Measurements from ENCODE around the gene ZBTB5.

The ZBTB5 gene

DNA sequence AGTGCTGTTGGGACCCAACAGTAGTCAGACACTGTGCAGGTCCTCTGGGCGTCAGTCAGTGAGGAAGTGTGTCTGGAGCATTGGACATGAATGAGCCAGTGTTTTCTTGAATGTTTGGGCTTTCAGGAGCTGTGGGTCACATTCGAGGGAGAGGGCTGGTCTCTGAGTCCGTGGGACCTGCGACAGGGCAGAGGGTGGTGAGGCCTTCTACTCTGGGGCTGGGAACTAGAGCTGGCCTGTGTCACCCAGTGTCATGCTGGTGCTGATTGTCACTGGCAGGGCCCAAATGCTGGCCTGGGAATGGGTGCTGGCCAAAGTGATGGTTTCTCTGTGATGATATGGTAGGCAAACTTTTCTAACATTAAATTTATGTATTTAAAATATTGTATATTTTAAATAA lies 30.8 kb upstream of the ZBTB5 start:
- no peaks in the 10 kb centered on the region for H3K27me3 ChIP-seq (ENCODE audit: insufficient read depth, low read length, poor library complexity, severe bottlenecking)
- H3K4me1 ChIP-seq (ENCODE audit: insufficient read depth, low read length, poor library complexity, severe bottlenecking): no peaks in the 10 kb centered on the region
- H3K4me2 ChIP-seq (ENCODE audit: low read depth, low read length, poor library complexity, severe bottlenecking): no peak overlapping the region
- H3K9me2 ChIP-seq (replicated peaks; ENCODE audit: low read depth, low read length): no peaks in the 10 kb centered on the region
- no peaks in the 10 kb centered on the region for H3F3A ChIP-seq (ENCODE audit: low read depth)
- H3K79me2 ChIP-seq (ENCODE audit: insufficient read depth, low read length): no peaks in the 10 kb centered on the region; the same call in 1 of the 2 replicates
- no peaks in the 10 kb centered on the region for H4K20me1 ChIP-seq (ENCODE audit: insufficient read depth, low read length, poor library complexity, severe bottlenecking)
- no peak overlapping the region for H3K9ac ChIP-seq (ENCODE audit: low read depth, low read length, poor library complexity, severe bottlenecking)
- no peak overlapping the region for H2AFZ ChIP-seq (ENCODE audit: low read length)
- no peak overlapping the region for H3K4me3 ChIP-seq (ENCODE audit: low read length, poor library complexity, severe bottlenecking)
- TF ChIP-seq, protein P1, sequence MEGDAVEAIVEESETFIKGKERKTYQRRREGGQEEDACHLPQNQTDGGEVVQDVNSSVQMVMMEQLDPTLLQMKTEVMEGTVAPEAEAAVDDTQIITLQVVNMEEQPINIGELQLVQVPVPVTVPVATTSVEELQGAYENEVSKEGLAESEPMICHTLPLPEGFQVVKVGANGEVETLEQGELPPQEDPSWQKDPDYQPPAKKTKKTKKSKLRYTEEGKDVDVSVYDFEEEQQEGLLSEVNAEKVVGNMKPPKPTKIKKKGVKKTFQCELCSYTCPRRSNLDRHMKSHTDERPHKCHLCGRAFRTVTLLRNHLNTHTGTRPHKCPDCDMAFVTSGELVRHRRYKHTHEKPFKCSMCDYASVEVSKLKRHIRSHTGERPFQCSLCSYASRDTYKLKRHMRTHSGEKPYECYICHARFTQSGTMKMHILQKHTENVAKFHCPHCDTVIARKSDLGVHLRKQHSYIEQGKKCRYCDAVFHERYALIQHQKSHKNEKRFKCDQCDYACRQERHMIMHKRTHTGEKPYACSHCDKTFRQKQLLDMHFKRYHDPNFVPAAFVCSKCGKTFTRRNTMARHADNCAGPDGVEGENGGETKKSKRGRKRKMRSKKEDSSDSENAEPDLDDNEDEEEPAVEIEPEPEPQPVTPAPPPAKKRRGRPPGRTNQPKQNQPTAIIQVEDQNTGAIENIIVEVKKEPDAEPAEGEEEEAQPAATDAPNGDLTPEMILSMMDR (conservative IDR thresholded peaks at IDR 0.05; ENCODE audit: low read length): no peak
- no peak for TF ChIP-seq EZH2phosphoT487 (IDR thresholded peaks at IDR 0.05; ENCODE audit: borderline replicate concordance)
- peaks cover 73% of the 10 kb centered on the region; the same call in 1 of the 2 replicates for H3K36me3 ChIP-seq (ENCODE audit: insufficient read depth, low read length)
- no peaks in the 10 kb centered on the region for H3K9me3 ChIP-seq (ENCODE audit: insufficient read depth, low read depth, low read length)

DNA sequence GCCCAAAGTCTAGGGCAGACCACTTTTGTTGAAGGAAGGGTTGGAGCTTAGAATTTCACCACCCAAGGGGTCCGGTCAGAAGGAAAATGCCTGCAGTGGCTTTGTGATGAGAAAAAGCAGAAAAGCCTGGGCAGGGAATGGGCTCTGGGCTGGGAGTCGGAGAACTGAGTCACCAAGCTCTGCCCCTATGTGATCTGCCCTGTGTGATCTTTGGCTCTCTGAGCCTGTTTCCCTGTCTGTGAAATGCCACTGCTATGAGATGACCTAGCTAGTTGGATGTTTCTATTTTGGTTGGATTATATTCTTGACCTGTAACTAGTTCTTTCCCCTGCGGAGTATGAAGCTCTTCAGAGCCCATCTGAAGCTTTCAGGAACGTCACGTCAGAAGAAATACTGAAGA lies 30.3 kb upstream of the ZBTB5 start:
- H3K79me2 ChIP-seq (ENCODE audit: insufficient read depth, low read length): no peaks in the 10 kb centered on the region; the same call in 1 of the 2 replicates
- H3K9me2 ChIP-seq (replicated peaks; ENCODE audit: low read depth, low read length): no peaks in the 10 kb centered on the region
- H2AFZ ChIP-seq (ENCODE audit: low read length): no peak overlapping the region
- no peak overlapping the region for H3K9ac ChIP-seq (ENCODE audit: low read depth, low read length, poor library complexity, severe bottlenecking)
- no peaks in the 10 kb centered on the region for H3K9me3 ChIP-seq (ENCODE audit: insufficient read depth, low read depth, low read length)
- H3K36me3 ChIP-seq (ENCODE audit: insufficient read depth, low read length): peaks cover 69% of the 10 kb centered on the region; the same call in 1 of the 2 replicates
- H3F3A ChIP-seq (ENCODE audit: low read depth): no peaks in the 10 kb centered on the region
- H3K4me1 ChIP-seq (ENCODE audit: insufficient read depth, low read length, poor library complexity, severe bottlenecking): peaks cover under 1% of the 10 kb centered on the region
- H3K4me3 ChIP-seq (ENCODE audit: low read length, poor library complexity, severe bottlenecking): no peak overlapping the region
- no peaks in the 10 kb centered on the region for H3K27me3 ChIP-seq (ENCODE audit: insufficient read depth, low read length, poor library complexity, severe bottlenecking)
- no peaks in the 10 kb centered on the region for H4K20me1 ChIP-seq (ENCODE audit: insufficient read depth, low read length, poor library complexity, severe bottlenecking)
- TF ChIP-seq, protein P1 (conservative IDR thresholded peaks at IDR 0.05; ENCODE audit: low read length): no peak
- no peak for TF ChIP-seq EZH2phosphoT487 (IDR thresholded peaks at IDR 0.05; ENCODE audit: borderline replicate concordance)
- no peak overlapping the region for H3K4me2 ChIP-seq (ENCODE audit: low read depth, low read length, poor library complexity, severe bottlenecking)

DNA sequence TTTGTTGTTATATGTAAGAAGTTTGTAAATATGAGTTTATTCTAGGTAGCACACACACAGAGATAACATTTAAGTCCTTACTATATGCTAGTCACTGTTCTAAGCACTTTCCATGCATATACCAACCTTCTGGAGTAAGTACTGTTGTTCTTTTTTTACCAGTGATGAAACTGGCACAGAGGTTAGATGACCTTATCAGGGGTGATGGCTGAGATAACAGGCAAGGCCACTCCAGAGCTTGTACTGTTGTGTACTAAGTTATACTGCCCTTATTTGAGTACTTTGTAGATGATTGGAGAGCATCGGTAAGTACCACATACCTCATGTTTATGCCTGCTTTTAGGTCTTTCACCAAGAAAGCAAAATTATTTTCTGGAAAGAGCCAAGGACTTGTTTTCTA lies 26.7 kb upstream of the ZBTB5 start:
- Histone ChIP-seq H2AFZ (ENCODE audit: low read length) (no peak overlapping the region), H3K79me2 (ENCODE audit: insufficient read depth, low read length) (peaks cover 20% of the 10 kb centered on the region), H3K9me3 (ENCODE audit: insufficient read depth, low read depth, low read length) (no peaks in the 10 kb centered on the region), H3K9ac (ENCODE audit: low read depth, low read length, poor library complexity, severe bottlenecking) (no peak overlapping the region), H3K4me3 (ENCODE audit: low read length, poor library complexity, severe bottlenecking) (no peak overlapping the region), H3K4me2 (ENCODE audit: low read depth, low read length, poor library complexity, severe bottlenecking) (peak overlapping the region; percentile 10), H3K36me3 (ENCODE audit: insufficient read depth, low read length) (peaks cover 43% of the 10 kb centered on the region; the same call in 1 of the 2 replicates), H3K27me3 (ENCODE audit: insufficient read depth, low read length, poor library complexity, severe bottlenecking) (no peaks in the 10 kb centered on the region), H3K4me1 (ENCODE audit: insufficient read depth, low read length, poor library complexity, severe bottlenecking) (peaks cover 24% of the 10 kb centered on the region), H3K9me2 (replicated peaks; ENCODE audit: low read depth, low read length) (no peaks in the 10 kb centered on the region), H4K20me1 (ENCODE audit: insufficient read depth, low read length, poor library complexity, severe bottlenecking) (peaks cover 6% of the 10 kb centered on the region), H3F3A (ENCODE audit: low read depth) (no peaks in the 10 kb centered on the region)
- TF ChIP-seq EZH2phosphoT487 (IDR thresholded peaks at IDR 0.05; ENCODE audit: borderline replicate concordance): no peak
- TF ChIP-seq, protein P1 (conservative IDR thresholded peaks at IDR 0.05; ENCODE audit: low read length): no peak
